Endothelial cell of umbilical vein (primary cell): Measurements from ENCODE around the gene PPP1R11. TPM values are rescaled to one million over a fixed set of nuclear protein-coding genes. Genes with fewer than 3 reads are reported as not detected.

ENCODE experiments used
- BruUV-seq: library from RNA; stranded (reverse); fragments of 400-500 nt; replicated peaks from 2 replicates; lab custom pipeline; 2021; lab: Mats Ljungman, UMichigan
- CTCF ChIA-PET: fragments of 300-600, 350-600 bp; sonication (Branson Sonifier 250); formaldehyde crosslinking; loops from one replicate; lab custom pipeline; 2021; ENCODE audit warnings: antibody characterized with exemption, inconsistent platforms; lab: Charles Lee
- POLR2A ChIA-PET: fragments of 300-600, 350-600 bp; sonication (Branson Sonifier 250); formaldehyde crosslinking; loops from one replicate; lab custom pipeline; 2021; ENCODE audit warnings: antibody characterized with exemption, inconsistent platforms; lab: Charles Lee
- DNase-seq: peaks from one replicate; pipeline ENCODE4 v3.0.0-alpha.2; 2011; ENCODE audit warnings: low read depth, low spot score
- FAIRE-seq: peaks from 2 replicates; lab custom pipeline; 2011; peaks lifted over from hg19 to GRCh38; lab: Jason Lieb, UNC
- H2AFZ ChIP-seq: 2 replicates; pipeline ENCODE4 v1.6.0; 2012; ENCODE audit warnings: low read depth, low read length, control low read depth, inconsistent platforms
- H3K27ac ChIP-seq: 2 replicates; pipeline ENCODE4 v1.5.1; 2011; ENCODE audit warnings: low read depth, mild to moderate bottlenecking, control low read depth, low read length, moderate library complexity; ENCODE audit not compliant: insufficient read depth
- H3K27me3 ChIP-seq, 2 experiments: 2 replicates each; pipeline versions ENCODE4 v1.6.0 to v1.6.1; 2011; ENCODE audit warnings: low read length in 2 of 2, mixed read lengths in 1 of 2; ENCODE audit not compliant: control insufficient read depth in 2 of 2, insufficient read depth in 2 of 2
- H3K36me3 ChIP-seq, 2 experiments: 2 replicates in 1 of 2; 3 replicates in 1 of 2; pipeline ENCODE4 v1.5.1; 2011; ENCODE audit warnings: low read length in 2 of 2, mild to moderate bottlenecking in 1 of 2, moderate library complexity in 1 of 2; ENCODE audit not compliant: control insufficient read depth in 2 of 2, insufficient read depth in 2 of 2; ENCODE audit errors: extremely low read depth in 1 of 2
- H3K4me1 ChIP-seq: 3 replicates; pipeline ENCODE4 v1.5.1; 2011; ENCODE audit warnings: mild to moderate bottlenecking, low read length; ENCODE audit not compliant: control insufficient read depth, insufficient read depth; ENCODE audit errors: extremely low read depth
- H3K4me2 ChIP-seq: 2 replicates; pipeline ENCODE4 v1.6.1; 2011; ENCODE audit warnings: low read length, control low read depth, mixed read lengths; ENCODE audit not compliant: insufficient read depth
- H3K4me3 ChIP-seq, 3 experiments: fragments of 200-600 bp in 1 of 3; sonication (generic), shearing (Covaris generic) in 1 of 3; replicated peaks in 1 of 3; 2 replicates each; pipeline ENCODE4 v1.5.1; 2011 to 2016; ENCODE audit warnings: control low read depth in 3 of 3, low read length in 3 of 3, mild to moderate bottlenecking in 2 of 3, inconsistent platforms in 1 of 3, low read depth in 1 of 3, moderate library complexity in 1 of 3; ENCODE audit not compliant: insufficient read depth in 1 of 3
- H3K79me2 ChIP-seq: 2 replicates; pipeline ENCODE4 v1.6.0; 2012; ENCODE audit warnings: low read length, inconsistent platforms; ENCODE audit not compliant: control insufficient read depth, insufficient read depth
- H3K9ac ChIP-seq: replicated peaks from 2 replicates; pipeline ENCODE3; 2011; ENCODE audit warnings: low read length, control low read depth; ENCODE audit not compliant: insufficient read depth; ENCODE audit errors: extremely low read depth
- H3K9me1 ChIP-seq: replicated peaks from 3 replicates; pipeline ENCODE4 v1.6.0; 2011; ENCODE audit warnings: mild to moderate bottlenecking, low read length; ENCODE audit not compliant: control insufficient read depth, insufficient read depth; ENCODE audit errors: extremely low read depth
- H3K9me3 ChIP-seq: replicated peaks from 2 replicates; pipeline ENCODE4 v1.5.1; 2012; ENCODE audit warnings: low read length, inconsistent platforms; ENCODE audit not compliant: control insufficient read depth, insufficient read depth
- H4K20me1 ChIP-seq: replicated peaks from 2 replicates; pipeline ENCODE3; 2011; ENCODE audit warnings: mild to moderate bottlenecking, low read length; ENCODE audit not compliant: control insufficient read depth, insufficient read depth; ENCODE audit errors: extremely low read depth
- CTCF ChIP-seq, 2 donors: IDR thresholded peaks; 1 replicate in 1 of 2; 2 replicates in 1 of 2; pipeline ENCODE4 v1.5.1; 2011; ENCODE audit warnings: low read length in 2 of 2, mild to moderate bottlenecking in 2 of 2, moderate library complexity in 2 of 2, control low read depth in 1 of 2, inconsistent platforms in 1 of 2, low read depth in 1 of 2; ENCODE audit not compliant: insufficient read depth in 1 of 2; ENCODE audit errors: extremely low read depth in 1 of 2
- EZH2 ChIP-seq: IDR thresholded peaks from 2 replicates; pipeline ENCODE4 v1.6.1; 2012; ENCODE audit warnings: borderline replicate concordance, low read depth, mild to moderate bottlenecking, moderate library complexity, low read length, inconsistent platforms; ENCODE audit not compliant: severe bottlenecking
- FOS ChIP-seq: IDR thresholded peaks from 2 replicates; pipeline ENCODE4 v1.6.1; 2011; ENCODE audit warnings: mild to moderate bottlenecking, low read length, moderate library complexity, borderline replicate concordance; ENCODE audit not compliant: insufficient read depth
- GATA2 ChIP-seq: IDR thresholded peaks from 2 replicates; pipeline ENCODE4 v1.7.0; 2011; ENCODE audit warnings: low read depth, mild to moderate bottlenecking, moderate library complexity, mixed read lengths, low read length; ENCODE audit not compliant: insufficient read length, insufficient read depth
- JUN ChIP-seq: IDR thresholded peaks from 2 replicates; pipeline ENCODE4 v1.6.1; 2011; ENCODE audit warnings: borderline replicate concordance, low read depth; ENCODE audit not compliant: insufficient read length, insufficient read depth
- MAX ChIP-seq: IDR thresholded peaks from 2 replicates; pipeline ENCODE4 v1.6.1; 2011; ENCODE audit not compliant: insufficient read depth, insufficient read length
- MYC ChIP-seq: IDR thresholded peaks from one replicate; pipeline ENCODE4 v1.6.1; 2011; ENCODE audit warnings: mild to moderate bottlenecking, low read depth, low read length
- POLR2A ChIP-seq: IDR thresholded peaks from 2 replicates; pipeline ENCODE4 v1.6.1; 2012; ENCODE audit warnings: low read depth, mild to moderate bottlenecking, control low read depth, low read length
- POLR2AphosphoS5 ChIP-seq: IDR thresholded peaks from 2 replicates; pipeline ENCODE4 v1.6.1; 2012; ENCODE audit warnings: low read depth, mild to moderate bottlenecking, control low read depth, low read length, moderate library complexity; ENCODE audit not compliant: insufficient read depth
- dilution Hi-C: fragments of 300-500 bp; cut with MboI; formaldehyde crosslinking; loops from one replicate; pipeline ENCODE4 v1.15.0; 2019; ENCODE audit warnings: low sequenced_read_pairs; ENCODE audit not compliant: extremely low pct_ligation_motif_present
- intact Hi-C: fragments of 100-400 bp; cut with micrococcal nuclease; formaldehyde crosslinking; loops from one replicate; pipeline ENCODE4 v1.10.0; 2022
- polyA plus RNA-seq, 4 experiments: library from polyadenylated mRNA; depleted of rRNA in 3 of 4; stranded (reverse) in 3 of 4; unstranded in 1 of 4; fragments of >200 nt; gene quantifications; 2 replicates each; pipeline versions ENCODE4 v1.2.1 to v1.2.3, GENCODE V29; 2011 to 2012; ENCODE audit warnings: missing spikeins in 1 of 4
- total RNA-seq: library from RNA; stranded (reverse); gene quantifications from 2 replicates; pipeline ENCODE4 v1.2.3, GENCODE V29; 2021

Gene PPP1R11
- total and polyA plus RNA-seq, 2 donors (not counting 3 experiments of a cell fraction or from before 2014, with no cell fraction given): 32.4 to 44.1 TPM

- ChIA-PET CTCF (interaction anchor here (1.4 to 2.2 kb wide), 3 partner anchors 10 to 18 kb away, joined by 4 to 14 read pairs (median 7); no protein-coding TSS in a partner anchor), POLR2A (no interaction called here)
- dilution Hi-C loops: no loop called here
- no TSS peak for BruUV-seq
- DNase-seq (no peak), FAIRE-seq (no peak)
- no peaks in the 10 kb centered on the region for H3K4me1 ChIP-seq
- no peaks in the 10 kb centered on the region for H3K36me3 ChIP-seq
- TF ChIP-seq MAX: no peak
- no peak for TF ChIP-seq MYC
- TF ChIP-seq FOS: no peak
- TF ChIP-seq GATA2: no peak
- TF ChIP-seq POLR2A: no peak
- TF ChIP-seq POLR2AphosphoS5: no peak
- no peak for TF ChIP-seq CTCF (IDR thresholded peaks at IDR 0.05; ENCODE audit: extremely low read depth in 1 of 2, insufficient read depth in 1 of 2, low read depth in 1 of 2, low read length in 2 of 2)
- TF ChIP-seq EZH2: no peak
- no peak for TF ChIP-seq JUN
- H3K9me3 ChIP-seq: no peaks in the 10 kb centered on the region
- no peak within 1 kb of the TSS for H3K27ac ChIP-seq
- H2AFZ ChIP-seq: no peak within 1 kb of the TSS
- H3K27me3 ChIP-seq: peaks cover 35 to 49% of the 10 kb centered on the region in 2 experiments
- no peak within 1 kb of the TSS for H3K9ac ChIP-seq
- no peaks in the 10 kb centered on the region for H3K9me1 ChIP-seq
- intact Hi-C loops: no loop called here
- H3K4me2 ChIP-seq: no peak within 1 kb of the TSS
- no peaks in the 10 kb centered on the region for H3K79me2 ChIP-seq
- H4K20me1 ChIP-seq: no peaks in the 10 kb centered on the region
- H3K4me3 ChIP-seq: no peak within 1 kb of the TSS
These were observed 46.2 kb downstream of the PPP1R11 start, which contains the start of gene TRIM31 for GRCh38 chr6:30113003-30113759. Gene TRIM31 (minus strand): TSS chr6:30113090. CDS start chr6:30112805, 285 bp downstream.
